ENCODE data around the gene OMP. TPM values are rescaled to one million over a fixed set of nuclear protein-coding genes. Genes with fewer than 3 reads are reported as not detected.

OMP gene
- total and polyA plus RNA-seq, 8 donors = 0.61 to 0.78 (median 0.69) TPM; not detected in 5

GRCh38 chr11:77138106-77138649 lies 35.5 kb downstream of the OMP start:
- DNase-seq = peak in 1 of 6 donors; percentile 46

GRCh38 chr11:77139201-77139600 lies 36.6 kb downstream of the OMP start:
- FAIRE-seq (no peak), ATAC-seq (no peak), DNase-seq (peak in 1 of 6 donors; percentile 33)
- H3K9me3 ChIP-seq = no peaks in the 10 kb centered on the region
- intact Hi-C loops (cut with DNase I) = loop anchor here in 1 of 3 donors (5.0 kb wide), 1 partner anchor 43 kb away; no protein-coding TSS in a partner anchor
- TF ChIP-seq CTCF (IDR thresholded peaks at IDR 0.05) = no peak
- H3K4me1 ChIP-seq = peaks cover 0 to 15% (median 0%) of the 10 kb centered on the region in 3 donors
- no peak overlapping the region for H3K4me3 ChIP-seq
- H3K27ac ChIP-seq = no peak overlapping the region
- no peaks in the 10 kb centered on the region for H3K27me3 ChIP-seq
- no peaks in the 10 kb centered on the region for H3K36me3 ChIP-seq
- WGBS, 2 donors = 92 to 96% methylated on average over 8 of the region's 8 CpGs

More at GRCh38 chr11:77138106-77138649, 35.5 kb downstream of the OMP start:
- H3K4me3 ChIP-seq = no peak overlapping the region
- ATAC-seq = no peak
- H3K27ac ChIP-seq = no peak overlapping the region
- H3K4me1 ChIP-seq = peaks cover 0 to 15% (median 0%) of the 10 kb centered on the region in 3 donors
- no peak for FAIRE-seq
- no peaks in the 10 kb centered on the region for H3K36me3 ChIP-seq
- 52 to 54% methylated on average over 50 to 55 of the region's 55 CpGs for WGBS, 2 donors
- no peak for TF ChIP-seq CTCF (IDR thresholded peaks at IDR 0.05)
- no peaks in the 10 kb centered on the region for H3K27me3 ChIP-seq
- intact Hi-C loops (cut with DNase I) = loop anchor here in 1 of 3 donors (5.0 kb wide), 1 partner anchor 44 kb away; no protein-coding TSS in a partner anchor
- H3K9me3 ChIP-seq = no peaks in the 10 kb centered on the region

- peak in 5 of 6 donors; percentile 50 to 76 (median 60) for DNase-seq
These were observed 37.7 kb downstream of the OMP start for GRCh38 chr11:77140231-77140851.

GRCh38 chr11:77141034-77141433 lies 38.4 kb downstream of the OMP start:
- TF ChIP-seq CTCF (IDR thresholded peaks at IDR 0.05) = no peak
- peak; percentile 81 to 87 (median 84) for ATAC-seq
- H3K4me3 ChIP-seq = no peak overlapping the region
- DNase-seq = peak in 1 of 6 donors; percentile 14
- H3K27ac ChIP-seq = peak overlapping the region in 2 of 4 donors; percentile 8 to 50
- no peaks in the 10 kb centered on the region for H3K36me3 ChIP-seq
- H3K27me3 ChIP-seq = no peaks in the 10 kb centered on the region
- intact Hi-C loops (cut with DNase I) = no loop called here
- H3K9me3 ChIP-seq = no peaks in the 10 kb centered on the region
- 71 to 78% methylated on average over 4 of the region's 4 CpGs for WGBS, 2 donors
- FAIRE-seq = no peak
- peaks cover 0 to 15% (median 0%) of the 10 kb centered on the region in 3 donors for H3K4me1 ChIP-seq

More at GRCh38 chr11:77140231-77140851, 37.7 kb downstream of the OMP start:
- TF ChIP-seq CTCF (IDR thresholded peaks at IDR 0.05) = no peak
- Histone ChIP-seq H3K27ac (peak overlapping the region in 2 of 4 donors; percentile 8 to 50), H3K4me3 (no peak overlapping the region), H3K9me3 (no peaks in the 10 kb centered on the region), H3K27me3 (no peaks in the 10 kb centered on the region), H3K36me3 (no peaks in the 10 kb centered on the region), H3K4me1 (peaks cover 0 to 15% (median 0%) of the 10 kb centered on the region in 3 donors)
- WGBS, 2 donors = 65 to 67% methylated on average over 8 of the region's 8 CpGs
- FAIRE-seq (no peak), ATAC-seq (peak; percentile 69 to 82 (median 80))
- intact Hi-C loops (cut with DNase I) = no loop called here

- intact Hi-C loops (cut with DNase I) = no loop called here
- Histone ChIP-seq H3K36me3 (no peaks in the 10 kb centered on the region), H3K4me1 (peaks cover 0 to 15% (median 0%) of the 10 kb centered on the region in 3 donors), H3K27me3 (no peaks in the 10 kb centered on the region), H3K9me3 (no peaks in the 10 kb centered on the region), H3K27ac (no peak overlapping the region), H3K4me3 (no peak overlapping the region)
- FAIRE-seq (no peak), ATAC-seq (no peak), DNase-seq (peak in 1 of 6 donors; percentile 7)
- TF ChIP-seq CTCF (IDR thresholded peaks at IDR 0.05) = no peak
- 96 to 97% methylated on average over 4 of the region's 4 CpGs for WGBS, 2 donors
These were observed 38.8 kb downstream of the OMP start for GRCh38 chr11:77141475-77141874.
